HepG2 (cell line): ENCODE results near the gene FOXG1. TPM values are rescaled to one million over a fixed set of nuclear protein-coding genes. Genes with fewer than 3 reads are reported as not detected.

Experiments used
- ARID3A ChIP-seq: IDR thresholded peaks from 2 replicates; pipeline ENCODE4 v1.6.1; 2012; ENCODE audit warnings: low read depth, low read length, improper control_type of control experiment
- EHMT2 ChIP-seq: fragments of 200-600 bp; sonication (generic); IDR thresholded peaks from 2 replicates; pipeline ENCODE4 v1.7.0; 2017; ENCODE audit warnings: antibody characterized with exemption, low read depth, low read length, borderline replicate concordance
- RERE ChIP-seq: IDR thresholded peaks from 2 replicates; pipeline ENCODE4 v1.6.1; 2016; ENCODE audit warnings: low read depth, missing genetic modification reagents, missing compliant biosample characterization
- ZFP36L1 ChIP-seq: sonication (generic); formaldehyde crosslinking; IDR thresholded peaks from 2 replicates; pipeline ENCODE4 v1.8.0; 2022; ENCODE audit warnings: mild to moderate bottlenecking, missing genetic modification reagents, moderate library complexity
- ZNF512 ChIP-seq: sonication (generic); formaldehyde crosslinking; IDR thresholded peaks from 2 replicates; pipeline ENCODE4 v1.4.0; 2020; ENCODE audit warnings: mild to moderate bottlenecking, missing genetic modification reagents
- ZNF605 ChIP-seq: sonication (generic); formaldehyde crosslinking; IDR thresholded peaks from 2 replicates; pipeline ENCODE4 v1.8.0; 2022; ENCODE audit warnings: mild to moderate bottlenecking, missing genetic modification reagents
- polyA plus RNA-seq, 8 experiments: library from polyadenylated mRNA; depleted of rRNA in 3 of 8; stranded (reverse) in 7 of 8; unstranded in 1 of 8; fragments of >200 nt; fragmentation: Illumina TruSeq in 4 of 8; extraction: Trizol in 4 of 8; gene quantifications; 2 replicates each; pipeline versions ENCODE4 v1.2.1 to v1.2.3, GENCODE V29; 2011 to 2016; ENCODE audit warnings: low read depth in 4 of 8, missing spikeins in 1 of 8, mixed read lengths in 1 of 8; ENCODE audit not compliant: insufficient read depth in 1 of 8
- total RNA-seq, 5 experiments: library from RNA; depleted of rRNA; stranded (reverse); fragments of >200 nt; fragmentation: Illumina TruSeq; extraction: Trizol; gene quantifications; 2 replicates each; pipeline ENCODE4 v1.2.3, GENCODE V29; 2016; ENCODE audit warnings: low read depth in 1 of 5

The FOXG1 gene
- total and polyA plus RNA-seq, 2 of the 13 experiments (the other 11 are each of a cell fraction or from before 2014, with no cell fraction given), result not detected

GRCh38 chr14:28755884-28756268 lies 10.7 kb upstream of the FOXG1 start (continued):
- peak; percentile 83; the same call in 1 of the 2 replicates for TF ChIP-seq ZNF512
- no peak for TF ChIP-seq ARID3A
- no peak for TF ChIP-seq EHMT2
- TF ChIP-seq ZNF605 (CRISPR knock-in tag), result no peak
- TF ChIP-seq RERE (CRISPR knock-in tag), result no peak
- TF ChIP-seq ZFP36L1 (CRISPR knock-in tag), result no peak
- TF ChIP-seq, all 625 proteins: peak for 7
